Activated gamma-delta T cell treated with anti-CD3 and anti-CD28 coated beads, Interleukin-2, amount 50 U/mL, for 16 hours (primary cell): Measurements from ENCODE around the gene PPL.

ENCODE experiments used
- DNase-seq: peaks from one replicate; pipeline ENCODE4 v3.0.0-alpha.2; 2020; ENCODE audit warnings: low read depth

The PPL gene

DNA sequence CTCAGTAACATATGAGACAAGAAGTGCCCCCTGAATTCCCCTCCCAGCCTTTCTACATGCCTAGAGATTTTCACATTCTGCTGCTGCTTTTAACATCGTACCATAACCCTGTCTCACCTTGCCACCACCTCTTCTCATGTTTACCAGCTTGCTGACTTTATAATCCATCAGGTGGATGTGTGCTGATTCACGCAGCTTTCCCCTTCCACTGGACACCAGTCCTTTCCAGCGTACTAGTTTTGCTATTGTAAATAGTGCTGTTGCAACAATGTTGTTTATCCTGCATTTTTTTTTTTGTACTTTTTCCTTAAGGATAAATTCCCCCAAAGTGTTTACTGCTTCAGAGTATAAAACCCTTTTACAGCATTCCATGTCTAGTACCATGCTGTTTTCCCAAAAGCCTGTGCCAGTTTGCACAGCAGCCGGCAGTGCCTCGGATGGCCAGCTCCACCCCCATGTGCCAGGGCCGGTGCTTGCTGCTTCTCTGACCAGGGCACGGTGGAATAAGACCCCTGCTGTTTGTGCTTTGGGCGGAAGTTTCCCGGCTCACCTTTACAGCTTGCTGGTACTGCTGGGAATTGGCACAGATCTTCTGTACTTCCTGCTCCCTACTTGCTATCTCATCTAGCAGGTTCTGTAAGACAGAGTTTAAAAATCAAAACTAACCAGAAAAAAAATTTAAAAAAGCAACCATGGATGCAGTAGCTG is 48.4 kb downstream of the PPL start:
- no peak for DNase-seq

DNA sequence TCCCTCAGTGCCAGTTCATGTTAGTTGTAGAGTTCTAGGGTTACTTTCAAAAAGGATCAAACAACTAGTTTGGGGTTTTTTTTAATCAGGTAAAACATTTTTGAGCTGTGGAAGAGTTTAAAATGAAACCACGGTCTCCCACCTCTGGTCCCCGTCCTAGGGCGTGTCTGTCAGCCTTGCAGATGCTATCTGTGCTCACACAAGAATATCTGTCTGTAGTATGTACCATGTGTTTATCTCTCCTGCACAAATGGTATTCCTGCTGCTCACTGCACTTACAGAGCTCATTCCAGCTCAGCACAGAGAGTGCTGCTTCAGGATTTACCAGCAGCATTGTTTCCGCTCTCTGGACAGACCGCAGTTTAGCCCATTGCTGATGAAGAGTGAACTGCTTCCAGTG is 50.8 kb downstream of the PPL start:
- DNase-seq = no peak

DNA sequence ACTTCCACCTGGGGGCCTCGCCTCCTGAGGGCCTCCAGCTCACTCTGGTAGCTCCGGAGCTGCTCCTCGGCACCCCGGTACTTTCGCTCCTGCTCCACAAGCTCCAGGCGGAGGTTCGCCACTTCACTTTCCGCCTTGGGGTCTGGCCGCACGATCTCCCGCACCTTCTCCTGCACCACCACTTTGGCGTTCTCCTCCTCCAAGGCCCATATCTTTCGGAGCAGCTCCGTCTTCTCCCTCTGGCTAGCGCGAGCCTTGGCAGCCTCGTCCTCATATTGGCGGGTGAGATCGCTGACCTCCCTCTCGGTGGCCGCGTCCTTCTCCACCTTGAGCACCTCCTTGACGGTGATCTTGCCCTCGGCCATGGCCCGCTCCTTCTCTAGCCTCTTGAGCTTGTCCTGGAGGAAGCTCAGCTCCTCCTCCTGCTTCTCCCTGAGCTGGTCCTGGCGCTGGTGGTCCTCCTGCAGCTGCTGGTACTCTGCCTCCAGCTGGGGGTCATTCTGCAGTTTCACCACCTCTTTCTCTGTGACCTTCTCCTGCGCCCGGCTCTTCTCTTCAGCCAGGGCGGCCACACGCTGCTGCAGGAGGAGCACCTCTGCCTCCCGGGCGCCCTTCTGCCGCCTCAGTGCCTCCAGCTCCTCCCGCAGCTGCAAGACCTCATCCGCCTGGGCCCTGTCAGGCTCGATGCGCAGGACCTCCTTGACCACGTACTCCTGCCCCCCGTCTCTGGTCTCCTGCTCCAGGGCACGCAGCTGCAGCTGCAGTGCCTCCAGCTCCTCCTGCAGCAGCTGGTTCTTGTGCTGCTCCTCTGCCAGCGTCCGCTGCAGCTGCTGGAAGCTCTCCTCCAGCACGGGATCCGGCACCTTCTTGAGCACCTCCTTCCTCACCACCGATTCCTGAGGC is 51.7 kb downstream of the PPL start:
- no peak for DNase-seq

- DNase-seq = no peak
Observed at GRCh38 chr16:4884209-4884608, 52.7 kb downstream of the PPL start.

- no peak for DNase-seq
Observed at GRCh38 chr16:4883501-4883900, 53.4 kb downstream of the PPL start.

GRCh38 chr16:4882633-4883285 is 54.2 kb downstream of the PPL start:
- DNase-seq = no peak

DNA sequence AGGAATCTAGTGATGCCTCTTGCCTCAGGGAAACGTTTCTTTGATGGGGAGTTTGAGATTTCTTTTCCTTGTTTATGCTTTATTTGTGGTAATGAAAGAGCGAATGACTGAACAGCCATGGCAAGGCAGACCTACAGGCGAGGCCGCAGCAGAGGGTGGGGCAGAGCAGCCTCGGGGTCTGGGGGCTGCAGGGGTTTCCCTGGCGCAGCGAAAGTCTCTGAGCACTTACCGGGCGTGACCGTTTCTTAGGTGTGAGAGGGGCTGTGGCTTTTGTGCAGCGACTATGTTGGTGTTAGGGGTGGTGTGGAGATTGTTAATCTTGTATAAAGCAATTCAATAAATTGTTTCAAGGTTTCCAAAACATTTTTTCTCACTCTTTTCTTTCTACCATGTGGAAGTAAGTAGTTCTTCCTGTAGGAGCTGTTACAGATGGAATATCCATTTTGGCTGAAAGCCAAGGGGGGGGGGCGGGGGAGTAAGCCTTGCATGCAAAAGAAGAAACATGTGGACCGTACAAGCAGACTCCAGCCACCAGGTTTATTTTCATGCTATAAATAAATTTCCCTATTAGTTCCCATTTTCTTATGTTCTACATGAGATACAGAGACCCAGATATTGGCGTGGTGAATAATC is 54.8 kb downstream of the PPL start:
- DNase-seq = no peak

GRCh38 chr16:4880006-4880580 is 56.9 kb downstream of the PPL start:
- no peak for DNase-seq

DNA sequence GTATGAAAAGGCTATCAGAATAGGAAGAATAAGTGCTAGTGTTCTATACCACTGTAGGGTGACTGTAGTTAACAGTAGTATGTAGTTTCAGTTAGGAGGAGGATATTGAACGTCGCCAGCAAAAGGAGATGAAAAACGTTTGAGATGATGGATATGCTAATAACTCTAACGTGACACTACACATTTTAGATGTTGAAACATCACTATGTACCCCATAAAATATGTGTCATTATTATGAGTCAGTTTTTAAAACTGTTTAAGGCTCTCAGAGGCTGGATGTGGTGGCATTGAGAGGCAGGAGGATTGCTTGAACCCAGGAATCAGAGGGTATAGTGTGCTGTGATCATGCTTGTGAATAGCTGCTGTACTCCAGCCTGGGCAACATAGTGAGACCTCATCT is 57.9 kb downstream of the PPL start:
- DNase-seq = no peak

DNA sequence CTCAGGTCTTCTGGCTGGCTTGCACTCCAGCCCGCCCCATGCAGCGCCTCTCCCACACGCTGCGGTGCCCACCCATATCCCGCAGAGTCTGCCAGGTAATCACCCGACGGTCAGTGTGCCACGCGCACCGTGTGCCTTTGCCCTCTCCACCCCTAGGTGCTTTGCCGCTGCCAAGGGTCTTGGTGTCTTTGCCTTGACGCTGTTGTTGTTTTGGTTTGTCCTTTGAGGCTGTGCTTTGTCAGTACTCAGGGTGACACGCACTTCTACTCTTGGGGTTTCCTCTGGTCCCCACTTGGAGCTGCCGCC is 59.6 kb downstream of the PPL start:
- no peak for DNase-seq

- DNase-seq = no peak
Observed at GRCh38 chr16:4876646-4877379, 60.1 kb downstream of the PPL start.

- DNase-seq = no peak
Observed at GRCh38 chr16:4874666-4875065, 62.3 kb downstream of the PPL start.

GRCh38 chr16:4873091-4873490 is 63.9 kb downstream of the PPL start:
- no peak for DNase-seq

DNA sequence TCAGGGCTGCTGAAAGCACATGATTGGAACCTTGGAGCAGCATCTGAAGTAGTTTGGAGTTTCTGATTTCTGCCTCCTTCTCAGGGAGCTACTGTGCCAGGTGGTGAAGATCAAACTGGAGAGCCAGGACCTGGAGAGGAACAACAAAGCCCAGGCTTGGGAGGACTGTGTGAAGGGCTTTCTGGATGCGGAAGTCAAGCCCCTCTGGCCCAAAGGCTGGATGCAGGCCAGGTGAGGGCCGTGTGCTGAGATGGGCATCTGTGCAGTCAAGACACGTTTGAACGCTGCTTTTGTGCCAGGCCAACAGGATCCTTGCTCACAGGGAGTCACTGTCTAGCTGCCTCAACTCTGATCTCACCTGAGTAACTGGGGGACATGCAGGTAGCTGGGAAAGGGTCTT is 65.9 kb downstream of the PPL start:
- DNase-seq = no peak

- no peak for DNase-seq
Observed at GRCh38 chr16:4870138-4870671, 66.7 kb downstream of the PPL start.

DNA sequence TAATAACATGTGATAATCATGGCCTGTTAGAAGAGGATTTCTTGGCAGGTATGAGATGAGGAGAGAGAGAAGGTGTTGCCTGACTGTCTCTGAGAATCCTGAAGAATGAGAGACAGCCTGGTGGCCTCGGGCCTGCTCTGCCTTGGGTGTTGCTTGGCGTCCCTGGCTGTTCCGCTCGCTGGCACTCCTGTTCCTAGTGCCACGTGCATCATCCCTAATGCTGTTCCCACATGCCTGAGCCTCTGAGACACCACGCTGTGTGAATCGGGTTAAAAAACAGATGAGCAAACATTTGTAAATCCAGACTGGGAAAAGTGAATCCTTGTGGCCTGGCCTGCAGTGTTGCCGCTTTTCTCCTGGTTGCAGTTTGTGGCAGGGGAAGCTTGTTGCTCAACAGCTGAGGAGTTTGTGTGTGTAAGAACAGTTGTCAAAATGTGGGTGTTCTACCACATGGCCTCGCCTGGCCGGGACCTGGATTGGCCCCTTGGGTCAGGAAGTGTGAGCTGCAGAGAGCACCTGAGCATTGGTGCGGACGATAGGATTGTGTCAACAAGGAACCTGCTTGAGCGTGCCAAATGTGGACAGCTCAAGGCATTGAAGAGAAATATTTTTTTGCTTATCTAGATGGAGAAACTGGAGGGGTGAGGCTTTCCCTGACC is 67.7 kb downstream of the PPL start:
- DNase-seq = no peak

GRCh38 chr16:4868535-4868934 is 68.4 kb downstream of the PPL start:
- DNase-seq = no peak

DNA sequence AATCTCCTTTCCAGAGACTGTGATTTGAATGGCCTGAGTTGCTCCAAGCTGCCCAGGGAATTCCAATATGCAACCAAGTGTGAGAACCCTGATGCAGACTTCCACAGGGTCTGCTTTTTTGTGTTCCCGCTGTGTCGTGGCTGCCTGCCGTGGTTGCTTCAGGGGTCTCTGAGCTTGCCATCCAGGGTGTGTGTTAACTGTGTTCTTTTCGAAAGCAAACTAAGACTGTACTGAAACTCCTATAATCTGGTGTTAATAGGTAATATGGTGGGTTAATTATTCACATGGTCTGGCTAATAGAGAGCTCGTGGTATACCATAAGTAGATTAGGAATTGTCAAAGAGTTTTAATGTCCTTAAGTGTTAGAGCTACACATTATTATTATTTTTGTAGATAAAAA is 68.9 kb downstream of the PPL start:
- DNase-seq = no peak

DNA sequence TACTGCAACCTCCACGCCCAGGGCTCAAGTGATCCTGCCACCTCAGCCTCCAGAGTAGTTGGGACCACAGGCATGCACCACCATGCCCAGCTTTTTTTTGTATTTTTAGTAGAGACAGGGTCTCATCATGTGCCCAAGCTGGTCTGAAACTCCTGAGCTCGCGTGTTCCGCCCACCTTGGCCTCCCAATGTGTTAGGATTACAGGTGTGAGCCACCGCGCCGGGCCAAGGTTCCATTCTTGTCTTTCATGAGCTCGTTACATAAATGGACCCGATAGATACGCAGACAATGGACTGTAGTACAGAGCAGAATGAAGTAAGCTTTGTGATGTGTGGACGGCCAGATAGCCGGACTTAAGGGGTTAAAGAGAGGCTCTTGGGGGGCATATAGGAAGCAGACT is 70.4 kb downstream of the PPL start:
- no peak for DNase-seq

GRCh38 chr16:4865231-4865860 is 71.6 kb downstream of the PPL start:
- no peak for DNase-seq
